Lung (tissue), 12 donors: ENCODE results near the gene ZDHHC3. TPM values are rescaled to one million over a fixed set of nuclear protein-coding genes. Genes with fewer than 3 reads are reported as not detected.

Experiments used
- ATAC-seq: fragments of 200-7000 bp; cut with Tn5 transposase; one replicate; pipeline ENCODE4 v1.9.1; 2020; ENCODE audit warnings: moderate number of reproducible peaks; ENCODE audit not compliant: insufficient read depth, low FRiP score
- DNase-seq, 3 donors: peaks; one replicate each; pipeline ENCODE4 v3.0.0-alpha.2; 2013 to 2017
- H3K27ac ChIP-seq, 2 donors: one replicate each; pipeline ENCODE4 v1.5.1; 2013; ENCODE audit warnings: mild to moderate bottlenecking in 2 of 2, moderate library complexity in 2 of 2, control low read depth in 1 of 2, inconsistent platforms in 1 of 2, low read depth in 1 of 2, low read length in 1 of 2
- H3K27me3 ChIP-seq, 3 donors: one replicate each; pipeline ENCODE4 v1.5.1; 2013; ENCODE audit warnings: low read length in 2 of 3; ENCODE audit not compliant: control insufficient read depth in 3 of 3, insufficient read depth in 3 of 3
- H3K36me3 ChIP-seq, 4 donors: one replicate each; pipeline ENCODE4 v1.5.1; 2013; ENCODE audit warnings: low read length in 4 of 4, mild to moderate bottlenecking in 1 of 4, moderate library complexity in 1 of 4; ENCODE audit not compliant: control insufficient read depth in 4 of 4, insufficient read depth in 4 of 4
- H3K4me1 ChIP-seq, 5 donors: one replicate each; pipeline ENCODE4 v1.5.1; 2013; ENCODE audit warnings: low read length in 5 of 5, mild to moderate bottlenecking in 2 of 5, moderate library complexity in 1 of 5; ENCODE audit not compliant: control insufficient read depth in 5 of 5, insufficient read depth in 5 of 5
- H3K4me3 ChIP-seq: one replicate; pipeline ENCODE4 v1.5.1; 2013; ENCODE audit warnings: mild to moderate bottlenecking, control low read depth, moderate library complexity
- H3K9ac ChIP-seq, 2 donors: one replicate each; pipeline ENCODE4 v1.5.1; 2013; ENCODE audit warnings: low read length in 2 of 2, control low read depth in 1 of 2; ENCODE audit not compliant: insufficient read depth in 1 of 2
- H3K9me3 ChIP-seq, 4 donors: one replicate each; pipeline ENCODE4 v1.5.1; 2013; ENCODE audit warnings: low read length in 3 of 4, mild to moderate bottlenecking in 1 of 4, moderate library complexity in 1 of 4; ENCODE audit not compliant: control insufficient read depth in 4 of 4, insufficient read depth in 3 of 4
- CTCF ChIP-seq: IDR thresholded peaks from 2 replicates; pipeline ENCODE4 v1.5.1; 2012; ENCODE audit warnings: mild to moderate bottlenecking; ENCODE audit errors: control extremely low read depth, extremely low read depth
- WGBS, 2 donors: extraction: QIAGEN DNeasy Blood & Tissue Kit; methylation state at CpG; one replicate each; pipeline ENCODE4 v1.1.7; 2013; 5-methylcytosine and 5-hydroxymethylcytosine counted together
- polyA plus RNA-seq, 2 donors: library from polyadenylated mRNA; stranded (reverse); fragments of 200-250 nt; gene quantifications; one replicate each; pipeline ENCODE4 v1.2.1, GENCODE V29; 2013
- total RNA-seq, 2 donors: library from RNA; depleted of rRNA in 1 of 2; stranded (reverse); fragments of >200 nt in 1 of 2; gene quantifications; one replicate each; pipeline ENCODE4 v1.2.1, GENCODE V29; 2014 to 2021
- donor health status: control.
- donor health status: control.
- donor health status: Bipolar disorder and iron deficiency.
- donor health status: healthy.
- donor health status: DM: yes; HTN: yes; CAD: no.

Gene ZDHHC3
- total and polyA plus RNA-seq, 4 donors, result 49.8 to 96.2 (median 78.0) TPM

DNA sequence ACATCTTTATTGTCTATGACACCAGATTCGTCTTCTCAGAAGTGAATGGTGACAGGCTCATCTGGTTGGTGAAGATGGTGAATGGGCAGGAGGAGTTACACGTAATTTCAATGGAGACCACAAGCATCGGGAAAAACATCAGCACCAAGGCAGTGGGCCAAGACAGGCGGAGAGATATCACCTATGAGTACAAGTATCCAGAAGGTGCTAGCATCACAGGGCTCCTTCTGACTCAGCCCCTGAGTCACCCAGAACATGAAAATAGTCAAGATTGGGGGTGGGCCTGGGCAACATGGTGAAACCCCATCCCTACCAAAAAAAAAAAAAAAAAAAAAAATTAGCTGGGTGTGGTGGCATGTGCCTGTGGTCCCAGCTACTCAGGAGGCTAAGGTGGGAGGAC, 69.0 kb downstream of the ZDHHC3 start:
- ATAC-seq, result no peak
- DNase-seq, result no peak
- H3K27me3 ChIP-seq, result no peaks in the 10 kb centered on the region
- no peak overlapping the region for H3K27ac ChIP-seq
- no peak overlapping the region for H3K9ac ChIP-seq
- 82 to 96% methylated on average over 4 of the region's 4 CpGs for WGBS, 2 donors
- no peaks in the 10 kb centered on the region for H3K4me1 ChIP-seq
- H3K36me3 ChIP-seq, result no peaks in the 10 kb centered on the region
- H3K4me3 ChIP-seq, result no peak overlapping the region
- peaks cover 0 to 3% (median under 1%) of the 10 kb centered on the region in 4 donors for H3K9me3 ChIP-seq
- TF ChIP-seq CTCF, result no peak

DNA sequence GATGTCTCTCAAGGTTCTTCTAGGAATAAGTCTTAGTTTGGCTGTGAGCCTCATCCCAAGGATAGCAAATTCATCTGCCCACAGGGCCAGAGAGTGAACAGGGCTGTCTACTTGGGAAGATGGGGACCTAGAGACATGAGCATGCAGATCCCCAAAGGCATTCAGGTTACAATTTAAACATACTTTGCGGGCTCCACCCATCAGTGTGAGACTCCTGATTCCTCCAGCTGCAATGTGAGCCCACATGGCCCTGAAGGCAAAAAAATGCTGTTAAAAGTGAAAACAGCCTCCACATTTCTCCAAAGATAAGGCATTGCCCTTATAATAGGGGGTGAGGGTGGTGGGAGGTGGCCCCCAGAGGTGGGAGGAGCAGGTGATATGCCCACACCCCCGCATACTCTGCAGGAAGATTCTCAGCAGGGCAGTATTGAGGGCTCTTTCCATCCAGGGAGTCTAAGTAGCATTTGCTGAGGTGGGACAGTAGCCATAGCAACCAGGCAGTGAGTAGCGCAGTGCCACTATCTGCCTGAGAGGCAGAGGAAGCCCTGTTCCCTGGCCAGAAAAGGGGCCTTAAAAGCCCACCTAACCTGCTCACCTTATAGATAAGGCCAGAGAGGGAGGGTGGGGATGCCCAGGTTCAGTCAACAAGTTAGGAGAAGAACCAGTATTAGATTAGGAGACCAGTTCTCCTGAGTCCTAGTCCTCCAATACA, 70.4 kb downstream of the ZDHHC3 start:
- no peaks in the 10 kb centered on the region for H3K36me3 ChIP-seq
- peaks cover 0 to 3% (median 0%) of the 10 kb centered on the region in 3 donors for H3K27me3 ChIP-seq
- no peak for TF ChIP-seq CTCF
- H3K27ac ChIP-seq, result no peak overlapping the region
- no peak overlapping the region for H3K4me3 ChIP-seq
- DNase-seq, result no peak
- H3K9me3 ChIP-seq, result peaks cover 0 to 4% (median 1%) of the 10 kb centered on the region in 4 donors
- no peaks in the 10 kb centered on the region for H3K4me1 ChIP-seq
- WGBS, 2 donors, result 77 to 89% methylated on average over 3 of the region's 3 CpGs
- ATAC-seq, result no peak
- no peak overlapping the region for H3K9ac ChIP-seq

- Histone ChIP-seq H3K4me3 (no peak overlapping the region), H3K36me3 (no peaks in the 10 kb centered on the region), H3K9me3 (peaks cover 0 to 4% (median under 1%) of the 10 kb centered on the region in 4 donors), H3K27me3 (peaks cover 0 to 3% (median 0%) of the 10 kb centered on the region in 3 donors), H3K9ac (no peak overlapping the region), H3K4me1 (peaks cover 0 to 3% (median 0%) of the 10 kb centered on the region in 5 donors), H3K27ac (no peak overlapping the region)
- TF ChIP-seq CTCF, result no peak
- 91 to 93% methylated on average over 15 of the region's 15 CpGs for WGBS, 2 donors
- no peak for ATAC-seq
- no peak for DNase-seq
These were observed 72.2 kb downstream of the ZDHHC3 start for GRCh38 chr3:44903751-44904150.
